IPS-18c (cell line): ENCODE data around the gene DDX5.
A peak's percentile ranks its signal among the peaks of the same experiment; 100 is the strongest.
"Not testable (repeated sequence)": the region's sequence is repeated elsewhere in the genome, so short reads cannot be mapped to it uniquely, and the experiment has no call there.

ENCODE experiments used
- H3K4me3 ChIP-seq: 2 replicates; pipeline ENCODE4 v1.7.0; 2013; ENCODE audit warnings: low read depth, mild to moderate bottlenecking, low read length, moderate library complexity; ENCODE audit not compliant: insufficient read depth
- H3K9me3 ChIP-seq: one replicate; pipeline ENCODE4 v1.6.1; 2013; ENCODE audit warnings: mild to moderate bottlenecking, low read length, moderate library complexity; ENCODE audit not compliant: control insufficient read depth, insufficient read depth

The DDX5 gene

DNA sequence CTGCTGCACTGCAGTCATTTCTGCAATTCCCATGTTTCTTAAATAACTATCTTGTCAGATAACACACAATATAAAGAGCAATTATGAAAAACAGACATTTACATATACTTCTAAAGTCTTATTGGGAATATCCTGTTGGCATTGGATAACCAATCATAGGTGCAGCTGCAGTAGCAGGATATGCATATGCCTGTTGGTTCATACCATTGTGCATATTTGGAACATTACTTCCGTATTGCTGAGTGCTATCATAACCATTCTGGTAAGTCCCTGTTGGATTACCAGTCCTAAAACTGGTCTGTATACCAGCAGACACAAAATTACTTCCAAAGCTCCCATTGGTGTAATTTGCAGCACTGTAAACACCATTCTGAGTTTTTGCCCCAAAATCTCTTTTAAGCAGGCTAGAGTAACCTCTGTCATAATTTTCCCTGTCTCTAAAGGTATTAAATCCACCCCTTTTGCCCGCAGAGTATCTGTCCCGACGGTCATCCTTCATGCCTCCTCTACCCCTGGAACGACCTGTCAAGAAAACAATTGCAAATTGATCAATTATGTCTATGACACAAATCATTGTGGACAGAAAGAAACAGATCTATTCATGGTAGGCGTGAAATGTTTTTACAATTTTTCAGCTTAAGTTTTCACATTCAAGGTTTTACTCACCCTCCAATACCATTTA, 6.1 kb downstream of the DDX5 start:
- no peaks in the 10 kb centered on the region for H3K9me3 ChIP-seq
- H3K4me3 ChIP-seq: no peak overlapping the region

DNA sequence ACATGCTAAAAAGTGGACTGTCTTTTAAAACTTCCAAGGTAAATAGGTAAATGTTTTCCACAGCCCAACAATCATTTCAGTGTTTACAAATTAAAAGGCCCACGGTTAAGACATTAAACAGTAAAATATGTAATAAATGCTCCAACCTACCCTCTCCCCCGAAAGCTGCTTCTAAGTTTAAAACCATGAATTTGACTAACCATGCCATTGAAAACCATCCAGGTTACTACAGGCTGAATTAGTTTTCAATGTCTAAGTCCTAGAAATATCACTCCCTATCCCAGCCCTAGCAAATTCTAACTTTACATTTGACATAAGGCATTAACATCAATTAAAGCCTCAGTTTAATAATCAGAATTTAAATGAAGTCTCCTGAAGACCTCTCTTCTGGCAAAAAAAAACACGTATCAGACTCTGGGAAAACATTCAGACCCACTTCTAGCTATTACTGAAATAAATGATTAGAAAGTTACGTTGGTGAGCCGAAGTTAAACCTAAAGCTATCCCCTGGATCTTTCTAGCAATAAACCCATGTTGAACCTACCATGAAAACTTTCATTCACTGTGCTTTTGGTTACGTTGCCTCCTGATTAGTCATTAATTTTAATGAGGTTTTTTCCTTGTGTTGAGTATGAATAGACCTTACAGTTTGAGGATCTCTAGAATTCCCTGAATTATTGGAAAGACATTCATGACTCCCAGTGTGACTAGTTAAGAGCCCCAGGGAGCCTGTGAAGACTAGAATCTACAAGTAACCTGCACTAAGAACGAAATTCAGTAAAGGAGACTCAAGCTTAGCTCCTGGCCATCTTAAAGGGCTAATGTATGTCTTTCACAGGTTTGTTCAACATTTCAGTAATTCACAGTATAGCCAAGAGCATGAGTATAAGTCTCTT, 7.5 kb downstream of the DDX5 start:
- Histone ChIP-seq H3K4me3 (no peak overlapping the region), H3K9me3 (no peaks in the 10 kb centered on the region)

DNA sequence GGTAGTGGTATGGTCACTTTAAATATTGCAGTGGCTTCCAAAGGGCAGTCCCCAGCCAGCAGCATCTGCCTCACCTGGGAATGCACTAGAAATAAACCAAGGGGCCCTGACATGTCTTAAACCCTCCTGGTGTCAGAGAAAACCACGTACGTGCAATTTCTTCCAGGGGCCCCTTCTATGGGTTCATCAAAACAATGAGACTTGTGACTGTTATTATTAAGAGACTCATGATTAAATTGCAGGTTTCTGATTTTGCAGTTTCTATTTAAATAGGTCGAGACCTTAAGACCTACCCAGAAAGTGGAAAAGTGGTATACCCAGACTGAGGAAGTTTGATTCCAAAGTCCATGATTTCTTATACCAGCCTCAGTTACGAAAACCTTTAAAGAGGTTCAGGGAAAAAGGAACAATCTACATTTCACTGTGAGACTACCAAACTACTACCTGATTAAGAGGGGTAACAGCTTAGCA, 8.5 kb downstream of the DDX5 start:
- Histone ChIP-seq H3K9me3 (no peaks in the 10 kb centered on the region), H3K4me3 (peak overlapping the region; percentile 74; the same call in 1 of the 2 replicates)

DNA sequence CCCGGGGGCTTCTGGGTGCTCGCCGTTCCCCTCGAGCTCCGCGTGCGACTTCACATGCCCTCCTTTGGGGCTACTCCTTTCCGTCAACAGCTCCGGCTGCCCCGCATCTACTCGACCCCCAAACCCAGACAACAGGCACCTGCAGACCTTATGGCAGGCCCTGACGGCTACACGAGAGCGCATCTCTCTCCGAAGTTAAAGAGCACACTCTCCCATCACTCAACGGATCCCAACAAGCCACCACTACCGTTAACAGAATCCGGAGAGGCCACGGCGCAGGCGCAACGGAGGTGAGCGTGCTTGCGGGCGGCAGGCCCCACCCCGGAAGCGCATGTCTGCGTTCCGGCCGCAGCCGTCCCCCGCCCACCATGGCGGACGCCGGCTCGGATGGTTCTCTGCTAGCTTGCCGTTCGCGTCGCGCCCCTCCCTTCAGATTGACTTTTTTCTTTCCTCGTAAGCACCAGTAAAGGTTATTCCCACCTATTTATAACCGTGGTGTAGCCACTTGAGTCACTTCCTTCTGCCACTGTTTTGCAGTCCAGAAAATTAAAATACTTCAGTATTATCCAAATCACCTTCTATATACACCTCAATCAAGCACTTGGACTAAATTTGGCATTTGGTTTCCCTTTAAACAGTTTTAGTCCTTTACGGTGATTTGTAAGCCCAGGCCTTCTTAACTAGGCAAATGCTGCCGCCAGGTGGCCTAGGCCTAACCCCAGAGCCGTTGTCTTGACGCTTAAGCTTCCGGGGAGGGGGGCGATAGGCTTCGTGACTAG, 9.1 kb downstream of the DDX5 start, which contains the start of gene POLG2:
TSS of gene POLG2 (minus strand) at position 269 of the 779 bp plus-strand sequence. CDS start at position 183, 86 bp downstream.
- Histone ChIP-seq H3K4me3 (peak within 1 kb of the TSS; percentile 74), H3K9me3 (no peaks in the 10 kb centered on the region)

DNA sequence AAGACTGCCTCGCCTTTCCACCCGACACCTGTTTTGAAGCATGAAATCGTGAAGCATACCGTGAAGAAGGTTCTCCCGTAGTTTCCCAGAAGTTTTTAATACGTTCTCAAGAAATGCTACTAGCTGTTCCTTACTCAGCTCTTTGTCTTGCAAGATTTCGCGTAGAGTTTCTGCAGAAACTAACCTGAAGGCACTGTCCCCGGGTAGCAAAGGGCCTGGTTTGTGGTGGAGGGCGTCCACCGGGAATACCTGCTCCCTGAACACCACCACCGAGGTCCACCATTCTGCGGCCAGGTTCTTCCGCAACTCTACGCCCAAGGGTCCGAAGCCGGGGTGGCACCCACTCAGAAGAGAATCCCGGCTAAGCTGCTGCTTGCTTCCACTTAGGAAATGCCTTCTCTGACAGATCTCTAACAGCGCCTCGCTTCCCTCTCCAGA, 9.7 kb downstream of the DDX5 start:
- H3K4me3 ChIP-seq: peak overlapping the region; percentile 74
- H3K9me3 ChIP-seq: no peaks in the 10 kb centered on the region

- H3K9me3 ChIP-seq: not testable (repeated sequence)
- peak overlapping the region; percentile 74; the same call in 1 of the 2 replicates for H3K4me3 ChIP-seq
Observed at GRCh38 chr17:64495300-64495699, 10.8 kb downstream of the DDX5 start.

GRCh38 chr17:64494121-64494520, 12.0 kb downstream of the DDX5 start:
- Histone ChIP-seq H3K4me3 (no peak overlapping the region), H3K9me3 (no peaks in the 10 kb centered on the region)

- Histone ChIP-seq H3K9me3 (no peaks in the 10 kb centered on the region), H3K4me3 (no peak overlapping the region)
Observed at GRCh38 chr17:64492481-64493109, 13.5 kb downstream of the DDX5 start.

DNA sequence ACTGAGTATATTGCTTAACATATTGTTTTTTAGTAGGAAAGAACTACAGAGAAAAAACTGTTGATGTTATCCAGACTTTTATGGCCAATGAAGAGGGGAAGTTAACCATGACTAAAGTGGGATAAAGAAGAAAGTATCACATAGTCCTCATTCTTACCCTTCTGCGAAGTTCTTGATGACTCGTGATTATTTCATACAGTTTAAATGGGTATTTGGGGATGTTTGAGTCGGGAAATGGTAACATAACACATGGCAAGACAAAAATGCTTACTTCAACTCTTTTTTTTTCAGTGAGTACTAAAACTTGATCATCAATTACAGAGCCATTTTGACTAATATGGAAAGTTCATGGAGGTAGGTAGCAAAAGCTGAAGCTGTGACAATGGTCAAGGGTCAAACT, 14.1 kb downstream of the DDX5 start:
- Histone ChIP-seq H3K9me3 (no peaks in the 10 kb centered on the region), H3K4me3 (no peak overlapping the region)

DNA sequence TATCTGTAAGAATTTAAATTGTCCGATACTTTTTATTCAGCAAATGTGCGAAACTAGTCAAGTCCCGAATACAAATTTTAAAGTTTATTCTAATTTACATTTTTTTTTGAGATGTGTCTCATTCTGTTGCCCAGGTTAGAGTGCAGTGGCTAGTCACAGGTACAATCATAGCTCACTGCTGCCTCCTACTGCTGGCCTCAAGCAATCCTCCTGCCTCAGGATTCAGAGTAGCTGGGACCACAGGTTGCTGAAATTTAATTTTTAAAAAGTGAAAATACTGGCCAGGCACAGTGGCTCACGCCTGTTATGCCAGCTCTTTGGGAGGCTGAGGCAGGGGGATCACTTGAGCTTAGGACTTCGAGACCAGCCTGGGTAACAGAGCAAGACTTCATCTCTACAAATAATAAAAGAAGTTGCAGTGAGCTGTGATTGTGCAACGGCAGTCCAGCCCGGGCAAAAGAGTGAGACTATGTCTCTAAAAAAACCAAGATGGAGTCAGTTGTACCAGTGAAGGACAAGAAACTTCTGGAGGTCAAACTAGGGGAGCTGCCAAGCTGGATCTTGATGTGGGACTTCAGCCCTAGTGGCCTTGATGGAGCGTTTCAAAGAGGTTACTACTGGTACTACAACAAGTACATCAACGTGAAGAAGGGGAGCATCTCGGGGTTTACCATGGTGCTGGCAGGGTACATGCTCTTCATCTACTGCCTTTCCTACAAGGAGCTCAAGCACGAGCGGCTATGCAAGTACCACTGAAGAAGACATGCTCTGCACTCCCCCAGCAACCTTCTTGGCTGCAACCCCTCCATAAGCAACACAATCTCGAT, 14.8 kb downstream of the DDX5 start:
- H3K9me3 ChIP-seq: no peaks in the 10 kb centered on the region
- no peak overlapping the region for H3K4me3 ChIP-seq

DNA sequence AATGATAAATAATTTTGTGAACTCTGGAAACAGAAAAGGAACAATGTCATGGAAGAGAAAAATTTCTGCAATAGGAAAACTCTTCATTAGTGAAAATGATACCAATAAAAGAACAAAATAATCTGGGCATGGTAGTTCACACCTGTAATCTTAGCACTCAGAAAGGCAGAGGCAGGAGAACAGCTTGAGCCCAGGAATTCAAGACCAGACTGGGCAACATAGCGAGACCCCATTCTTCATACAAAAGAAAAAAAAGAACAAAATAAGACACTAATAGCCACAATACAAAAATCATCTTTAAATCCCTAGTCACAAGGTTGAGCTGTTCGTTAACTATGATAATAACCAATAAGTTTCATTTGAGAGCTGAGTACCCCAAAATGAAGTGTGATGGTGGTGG, 17.8 kb downstream of the DDX5 start:
- Histone ChIP-seq H3K9me3 (no peaks in the 10 kb centered on the region), H3K4me3 (no peak overlapping the region)

- peaks cover 2% of the 10 kb centered on the region for H3K9me3 ChIP-seq
- no peak overlapping the region for H3K4me3 ChIP-seq
Observed at GRCh38 chr17:64484380-64484779, 21.7 kb downstream of the DDX5 start.

DNA sequence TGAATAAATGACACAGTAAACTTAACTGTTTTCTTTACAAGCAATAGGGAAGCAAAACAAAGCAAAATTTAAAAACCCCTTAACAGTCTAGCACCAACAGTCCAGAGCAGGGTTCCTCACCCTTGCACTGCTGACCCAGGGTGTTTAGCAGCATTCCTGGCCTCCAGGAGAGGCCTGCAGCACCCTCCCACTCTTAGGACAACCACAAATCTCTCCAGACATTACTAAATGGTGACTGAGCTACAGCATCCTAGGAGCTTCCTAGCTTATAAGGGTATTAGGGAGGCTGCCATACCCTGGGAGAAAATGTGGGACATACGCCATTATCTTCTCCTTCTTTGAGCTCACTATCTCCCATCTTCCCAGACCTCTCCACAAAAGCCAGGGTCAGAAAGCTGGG, 25.1 kb downstream of the DDX5 start:
- H3K4me3 ChIP-seq: no peak overlapping the region
- H3K9me3 ChIP-seq: peaks cover 2% of the 10 kb centered on the region

- H3K4me3 ChIP-seq: no peak overlapping the region
Observed at GRCh38 chr17:64477849-64478248, 28.2 kb downstream of the DDX5 start.

GRCh38 chr17:64472564-64472963, 33.5 kb downstream of the DDX5 start:
- Histone ChIP-seq H3K4me3 (no peak overlapping the region), H3K9me3 (no peaks in the 10 kb centered on the region)

More at GRCh38 chr17:64477849-64478248, 28.2 kb downstream of the DDX5 start:
- peaks cover 2% of the 10 kb centered on the region for H3K9me3 ChIP-seq

DNA sequence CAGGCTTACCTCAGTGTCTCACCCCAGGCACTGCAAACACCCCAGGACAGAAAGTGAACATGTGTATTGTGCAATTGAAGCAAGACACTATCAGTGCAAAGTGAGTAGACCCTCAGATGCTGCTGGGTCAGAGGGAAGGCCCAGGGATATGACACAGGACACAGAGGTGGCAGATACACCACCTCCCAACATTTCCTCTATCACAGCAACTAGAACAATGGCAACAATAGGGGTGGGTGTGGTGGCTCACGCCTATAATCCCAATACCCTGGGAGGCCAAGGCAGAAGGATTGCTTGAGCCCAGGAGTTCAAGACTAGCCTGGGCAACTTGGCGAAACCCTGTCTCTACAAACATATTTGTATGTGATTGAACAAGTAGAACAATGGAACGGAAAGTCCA, 34.6 kb downstream of the DDX5 start:
- Histone ChIP-seq H3K9me3 (no peaks in the 10 kb centered on the region), H3K4me3 (no peak overlapping the region)
